GM20000 (cell line): ENCODE results near the gene ATP5PO.
"Not testable (repeated sequence)": the region's sequence is repeated elsewhere in the genome, so short reads cannot be mapped to it uniquely, and the experiment has no call there.

Experiments used
- DNase-seq: peaks from one replicate; pipeline ENCODE4 v3.0.0; 2012; ENCODE audit warnings: low spot score
- CTCF ChIP-seq: IDR thresholded peaks from 2 replicates; pipeline ENCODE4 v1.5.1; 2012; ENCODE audit warnings: mild to moderate bottlenecking, control low read depth; ENCODE audit errors: extremely low read depth, missing control alignments

Gene ATP5PO

GRCh38 chr21:33875026-33875695 is 40.4 kb downstream of the ATP5PO start:
- no peak for TF ChIP-seq CTCF
- DNase-seq = no peak

- no peak for DNase-seq
- no peak for TF ChIP-seq CTCF
Observed at GRCh38 chr21:33874161-33874560, 41.4 kb downstream of the ATP5PO start.

- DNase-seq = no peak
- TF ChIP-seq CTCF = no peak
Observed at GRCh38 chr21:33872881-33873515, 42.6 kb downstream of the ATP5PO start.

GRCh38 chr21:33871171-33871570 is 44.4 kb downstream of the ATP5PO start:
- TF ChIP-seq CTCF = no peak
- DNase-seq = no peak

- no peak for TF ChIP-seq CTCF
- DNase-seq = no peak
Observed at GRCh38 chr21:33870768-33871167, 44.8 kb downstream of the ATP5PO start.

- no peak for DNase-seq
Observed at GRCh38 chr21:33869873-33870272, 45.7 kb downstream of the ATP5PO start.

GRCh38 chr21:33867868-33868267 is 47.7 kb downstream of the ATP5PO start:
- DNase-seq = not testable (repeated sequence)

More at GRCh38 chr21:33869873-33870272, 45.7 kb downstream of the ATP5PO start:
- no peak for TF ChIP-seq CTCF

GRCh38 chr21:33866826-33867225 is 48.8 kb downstream of the ATP5PO start:
- no peak for DNase-seq
- no peak for TF ChIP-seq CTCF
